Spleen (tissue), 11 donors: ENCODE data around the gene KIF21B. TPM values are rescaled to one million over a fixed set of nuclear protein-coding genes. Genes with fewer than 3 reads are reported as not detected.

ENCODE experiments used
- DNase-seq: peaks from one replicate; pipeline ENCODE4 v3.0.0-alpha.2; 2020
- H3K27ac ChIP-seq, 8 donors: fragments of 200-600 bp; sonication (generic) in 7 of 8; 1 replicate in 4 of 8; 2 replicates in 4 of 8; pipeline versions ENCODE4 v1.5.0 to v1.8.0; 2016 to 2021; ENCODE audit warnings: inconsistent platforms in 4 of 8, mild to moderate bottlenecking in 4 of 8, moderate library complexity in 1 of 8
- H3K27me3 ChIP-seq, 7 donors: fragments of 200-600 bp; sonication (generic) in 6 of 7; replicated peaks in 1 of 7; 1 replicate in 4 of 7; 2 replicates in 3 of 7; pipeline versions ENCODE4 v1.5.0 to v1.8.0; 2016 to 2021; ENCODE audit warnings: inconsistent platforms in 3 of 7, mild to moderate bottlenecking in 1 of 7
- H3K36me3 ChIP-seq, 6 donors: fragments of 200-600 bp; sonication (generic) in 5 of 6; 1 replicate in 4 of 6; 2 replicates in 2 of 6; pipeline versions ENCODE4 v1.5.0 to v1.8.0; 2016 to 2021; ENCODE audit warnings: inconsistent platforms in 2 of 6
- H3K4me1 ChIP-seq, 6 donors: fragments of 200-600 bp; sonication (generic) in 5 of 6; 1 replicate in 3 of 6; 2 replicates in 3 of 6; pipeline versions ENCODE4 v1.5.0 to v1.8.0; 2016 to 2021; ENCODE audit warnings: inconsistent platforms in 3 of 6
- H3K4me3 ChIP-seq, 8 donors: fragments of 200-600 bp; sonication (generic) in 7 of 8; 1 replicate in 4 of 8; 2 replicates in 4 of 8; pipeline versions ENCODE4 v1.5.0 to v1.8.0; 2016 to 2021; ENCODE audit warnings: inconsistent platforms in 4 of 8, mild to moderate bottlenecking in 4 of 8, moderate library complexity in 2 of 8
- H3K9me3 ChIP-seq, 8 donors: fragments of 200-600 bp; sonication (generic) in 7 of 8; 1 replicate in 4 of 8; 2 replicates in 4 of 8; pipeline versions ENCODE4 v1.5.0 to v1.8.0; 2016 to 2021; ENCODE audit warnings: inconsistent platforms in 4 of 8
- CTCF ChIP-seq, 11 experiments: fragments of 200-600 bp in 7 of 11; fragments of 450-650 bp in 4 of 11; sonication (generic) in 4 of 11; IDR thresholded peaks in 8 of 11; conservative IDR thresholded peaks in 3 of 11; 1 replicate in 7 of 11; 2 replicates in 4 of 11; pipeline versions ENCODE4 v1.4.0 to v1.8.0; 2016 to 2021; ENCODE audit warnings: antibody characterized with exemption in 11 of 11, inconsistent platforms in 4 of 11, mild to moderate bottlenecking in 1 of 11
- POLR2A ChIP-seq, 3 donors: fragments of 450-650 bp; IDR thresholded peaks; one replicate each; pipeline ENCODE4 v1.5.1; 2017; ENCODE audit warnings: antibody characterized with exemption in 3 of 3, mild to moderate bottlenecking in 1 of 3
- POLR2AphosphoS5 ChIP-seq, 3 donors: sonication (generic); formaldehyde crosslinking; IDR thresholded peaks; one replicate each; pipeline ENCODE4 v1.5.1; 2017; ENCODE audit warnings: antibody characterized with exemption in 3 of 3
- WGBS, 5 donors: extraction: QIAGEN DNeasy Blood & Tissue Kit in 3 of 5; methylation state at CpG; one replicate each; pipeline versions ENCODE4 v1.1.5 to v1.1.7; 2013 to 2018; 5-methylcytosine and 5-hydroxymethylcytosine counted together
- intact Hi-C: fragments of 100-400 bp; cut with DNase I; formaldehyde crosslinking; loops from one replicate; pipeline ENCODE4 v1.15.0; 2023; ENCODE audit warnings: low total_unique reads
- polyA plus RNA-seq, 3 donors: library from polyadenylated mRNA; stranded (reverse); fragments of 200-250 nt; gene quantifications; one replicate each; pipeline ENCODE4 v1.2.1, GENCODE V29; 2013
- total RNA-seq, 7 donors: library from RNA; depleted of rRNA in 3 of 7; stranded (reverse); fragments of >200 nt in 3 of 7; fragmentation: NEBNext Ultra II Directional in 4 of 7; extraction: Animal tissue kit (Norgen Biotek cat#: 25700) in 4 of 7; gene quantifications; one replicate each; pipeline versions ENCODE4 v1.1.0 to v1.2.1, GENCODE V29; 2016 to 2021
- donor health status: healthy with polysubstance abuse.
- donor health status: DM: no; HTN: no; CAD: no; lungs with moderate emphysema.
- donor health status: DM: no; HTN: no; CAD: no.
- donor health status: Bipolar disorder and iron deficiency.
- donor health status: healthy.
- donor health status: DM: no; HTN: no; CAD: no.
- donor health status: DM: yes; HTN: yes; CAD: no.

Gene KIF21B
- total and polyA plus RNA-seq, 10 donors = 3.0 to 49.0 (median 28.1) TPM

GRCh38 chr1:200976634-200977033 is 46.9 kb downstream of the KIF21B start:
- H3K4me3 ChIP-seq = no peak overlapping the region
- peaks cover 0 to 6% (median 2%) of the 10 kb centered on the region in 6 donors for H3K4me1 ChIP-seq
- H3K27ac ChIP-seq = no peak overlapping the region
- peaks cover 0 to 11% (median 3%) of the 10 kb centered on the region in 8 donors for H3K9me3 ChIP-seq
- no peak for TF ChIP-seq POLR2AphosphoS5 (IDR thresholded peaks at IDR 0.05)
- TF ChIP-seq CTCF (IDR thresholded peaks at IDR 0.05 in 8 of 11, conservative IDR thresholded peaks at IDR 0.05 in 3 of 11) = no peak
- no peak for TF ChIP-seq POLR2A (IDR thresholded peaks at IDR 0.05)
- peaks cover 3 to 100% (median 93%) of the 10 kb centered on the region in 6 donors for H3K36me3 ChIP-seq
- intact Hi-C loops = no loop called here
- no peak for DNase-seq
- H3K27me3 ChIP-seq = no peaks in the 10 kb centered on the region
- WGBS, 5 donors = 88 to 95% (median 91%) methylated on average over 7 to 8 of the region's 8 CpGs

- H3K9me3 ChIP-seq = peaks cover 0 to 8% (median 3%) of the 10 kb centered on the region in 8 donors
- H3K4me3 ChIP-seq = no peak overlapping the region
- peaks cover 0 to 6% (median 2%) of the 10 kb centered on the region in 6 donors for H3K4me1 ChIP-seq
- no peak overlapping the region for H3K27ac ChIP-seq
- intact Hi-C loops = no loop called here
- H3K36me3 ChIP-seq = peaks cover 0 to 100% (median 86%) of the 10 kb centered on the region in 6 donors
- no peaks in the 10 kb centered on the region for H3K27me3 ChIP-seq
- DNase-seq = no peak
- TF ChIP-seq CTCF (IDR thresholded peaks at IDR 0.05 in 8 of 11, conservative IDR thresholded peaks at IDR 0.05 in 3 of 11) = no peak
- TF ChIP-seq POLR2AphosphoS5 (IDR thresholded peaks at IDR 0.05) = no peak
- no peak for TF ChIP-seq POLR2A (IDR thresholded peaks at IDR 0.05)
- WGBS, 5 donors = 93 to 99% (median 94%) methylated on average over 11 to 13 of the region's 13 CpGs
Measured at GRCh38 chr1:200975458-200975857, 48.1 kb downstream of the KIF21B start.

GRCh38 chr1:200974711-200975110 is 48.8 kb downstream of the KIF21B start:
- intact Hi-C loops = loop anchor here (5.0 kb wide), 1 partner anchor 138 kb away; the partner anchor contains the start of gene CACNA1S
- peaks cover 0 to 100% (median 84%) of the 10 kb centered on the region in 6 donors for H3K36me3 ChIP-seq
- H3K27me3 ChIP-seq = no peaks in the 10 kb centered on the region
- no peak for DNase-seq
- peaks cover 0 to 2% (median 0%) of the 10 kb centered on the region in 8 donors for H3K9me3 ChIP-seq
- no peak for TF ChIP-seq POLR2A (IDR thresholded peaks at IDR 0.05)
- TF ChIP-seq POLR2AphosphoS5 (IDR thresholded peaks at IDR 0.05) = peak in 1 of 3 donors; percentile 40
- no peak for TF ChIP-seq CTCF (IDR thresholded peaks at IDR 0.05 in 8 of 11, conservative IDR thresholded peaks at IDR 0.05 in 3 of 11)
- WGBS, 5 donors = 82 to 96% (median 91%) methylated on average over 11 to 12 of the region's 12 CpGs
- H3K4me1 ChIP-seq = peaks cover 0 to 6% (median 2%) of the 10 kb centered on the region in 6 donors
- no peak overlapping the region for H3K4me3 ChIP-seq
- no peak overlapping the region for H3K27ac ChIP-seq

- H3K9me3 ChIP-seq = no peaks in the 10 kb centered on the region
- H3K27ac ChIP-seq = no peak overlapping the region
- TF ChIP-seq CTCF (IDR thresholded peaks at IDR 0.05 in 8 of 11, conservative IDR thresholded peaks at IDR 0.05 in 3 of 11) (no peak), POLR2AphosphoS5 (IDR thresholded peaks at IDR 0.05) (no peak), POLR2A (IDR thresholded peaks at IDR 0.05) (no peak)
- WGBS, 5 donors = 84 to 91% (median 88%) methylated on average over 18 to 19 of the region's 19 CpGs
- H3K4me3 ChIP-seq = no peak overlapping the region
- no peaks in the 10 kb centered on the region for H3K27me3 ChIP-seq
- H3K36me3 ChIP-seq = peaks cover 0 to 100% (median 79%) of the 10 kb centered on the region in 6 donors
- no peak for DNase-seq
- intact Hi-C loops = loop anchor here (2.0 to 5.0 kb wide), 2 partner anchors 69 to 138 kb away; partner anchors contain the start of gene CACNA1S
- peaks cover 0 to 6% (median 2%) of the 10 kb centered on the region in 6 donors for H3K4me1 ChIP-seq
Measured at GRCh38 chr1:200973937-200974657, 49.4 kb downstream of the KIF21B start.
